ENCODE measurements around the gene EXOSC5.
A peak's percentile ranks its signal among the peaks of the same experiment; 100 is the strongest.
"Not testable (repeated sequence)": the region's sequence is repeated elsewhere in the genome, so short reads cannot be mapped to it uniquely, and the experiment has no call there.

EXOSC5 gene

GRCh38 chr19:41397086-41398049 is at the start of gene EXOSC5, which contains the start of gene BCKDHA:
TSS of gene EXOSC5 (minus strand) at chr19:41397359. CDS start at chr19:41397328, 31 bp downstream.
TSS of gene BCKDHA (plus strand) at chr19:41397818. CDS start at chr19:41397828, 10 bp downstream.
- peak; percentile 95 to 98 for DNase-seq

- DNase-seq, result no peak
Measured at GRCh38 chr19:41445575-41445974, 48.4 kb upstream of the EXOSC5 start.

GRCh38 chr19:41443813-41444455 is 46.8 kb upstream of the EXOSC5 start:
- no peak for DNase-seq

GRCh38 chr19:41442473-41443355 is 45.6 kb upstream of the EXOSC5 start, which contains the start of gene ERICH4:
TSS of gene ERICH4 (plus strand) at chr19:41443156. CDS start at chr19:41443170, 14 bp downstream.
- DNase-seq, result no peak

GRCh38 chr19:41441321-41441945 is 44.3 kb upstream of the EXOSC5 start:
- no peak for DNase-seq

- peak; percentile 87 to 97 for DNase-seq
Measured at GRCh38 chr19:41439441-41440222, 42.5 kb upstream of the EXOSC5 start, which contains the start of gene DMAC2. TSS of gene DMAC2 (minus strand) at chr19:41439912. CDS start at chr19:41439899, 13 bp downstream.

GRCh38 chr19:41437944-41438574 is 40.9 kb upstream of the EXOSC5 start:
- DNase-seq, result no peak

- DNase-seq, result no peak
Measured at GRCh38 chr19:41436674-41436951, 39.5 kb upstream of the EXOSC5 start.

GRCh38 chr19:41435936-41436673 is 38.9 kb upstream of the EXOSC5 start:
- no peak for DNase-seq

GRCh38 chr19:41435376-41435775 is 38.2 kb upstream of the EXOSC5 start:
- DNase-seq, result not testable (repeated sequence)

- DNase-seq, result no peak
Measured at GRCh38 chr19:41434450-41434849, 37.3 kb upstream of the EXOSC5 start.

- DNase-seq, result no peak
Measured at GRCh38 chr19:41433171-41433570, 36.0 kb upstream of the EXOSC5 start.

- no peak for DNase-seq
Measured at GRCh38 chr19:41431426-41432386, 34.5 kb upstream of the EXOSC5 start.

GRCh38 chr19:41430922-41431321 is 33.8 kb upstream of the EXOSC5 start:
- no peak for DNase-seq

- DNase-seq, result no peak
Measured at GRCh38 chr19:41428481-41428859, 31.3 kb upstream of the EXOSC5 start.

GRCh38 chr19:41427647-41428480 is 30.7 kb upstream of the EXOSC5 start:
- DNase-seq, result no peak

GRCh38 chr19:41426952-41427646 is 29.9 kb upstream of the EXOSC5 start, which contains the start of gene B3GNT8:
TSS of gene B3GNT8 (minus strand) at chr19:41427374. CDS start at chr19:41426778, 596 bp downstream.
- no peak for DNase-seq
